ENCODE data around the gene CLEC7A.

Gene CLEC7A

GRCh38 chr12:10121278-10121677, 8.7 kb downstream of the CLEC7A start:
- no peak overlapping the region for H3K4me2 ChIP-seq
- H3K4me1 ChIP-seq (ENCODE audit: low read depth, poor library complexity, severe bottlenecking) = no peaks in the 10 kb centered on the region
- H2AFZ ChIP-seq (ENCODE audit: low read depth) = no peak overlapping the region
- no peak for TF ChIP-seq CTCF (conservative IDR thresholded peaks at IDR 0.05; ENCODE audit: low read depth, low read length)
- no peak overlapping the region for H3K27ac ChIP-seq
- no peaks in the 10 kb centered on the region for H3K79me2 ChIP-seq (ENCODE audit: insufficient read depth, low read depth)
- H3K36me3 ChIP-seq (ENCODE audit: insufficient read depth) = no peaks in the 10 kb centered on the region
- H3K9ac ChIP-seq = no peak overlapping the region
- no peaks in the 10 kb centered on the region for H4K20me1 ChIP-seq (ENCODE audit: insufficient read depth)
- no peaks in the 10 kb centered on the region for H3K27me3 ChIP-seq (ENCODE audit: insufficient read depth, low read depth)
- H3K4me3 ChIP-seq (IDR thresholded peaks at IDR 0.05; ENCODE audit: insufficient read depth, low read depth, low read length) = no peak overlapping the region

GRCh38 chr12:10119066-10119465, 10.9 kb downstream of the CLEC7A start:
- Histone ChIP-seq H3K9ac (no peak overlapping the region), H3K79me2 (ENCODE audit: insufficient read depth, low read depth) (no peaks in the 10 kb centered on the region)

GRCh38 chr12:10115890-10116289, 14.1 kb downstream of the CLEC7A start:
- H3K79me2 ChIP-seq (ENCODE audit: insufficient read depth, low read depth) = no peaks in the 10 kb centered on the region
- H3K9ac ChIP-seq = no peak overlapping the region
- H3K36me3 ChIP-seq (ENCODE audit: insufficient read depth) = no peaks in the 10 kb centered on the region
- no peaks in the 10 kb centered on the region for H3K27me3 ChIP-seq (ENCODE audit: insufficient read depth, low read depth)
- no peak overlapping the region for H3K4me2 ChIP-seq
- H4K20me1 ChIP-seq (ENCODE audit: insufficient read depth) = no peaks in the 10 kb centered on the region
- no peak for TF ChIP-seq CTCF (conservative IDR thresholded peaks at IDR 0.05; ENCODE audit: low read depth, low read length)
- H2AFZ ChIP-seq (ENCODE audit: low read depth) = no peak overlapping the region
- no peak overlapping the region for H3K27ac ChIP-seq
- H3K4me1 ChIP-seq (ENCODE audit: low read depth, poor library complexity, severe bottlenecking) = peaks cover 5% of the 10 kb centered on the region
- no peak overlapping the region for H3K4me3 ChIP-seq (IDR thresholded peaks at IDR 0.05; ENCODE audit: insufficient read depth, low read depth, low read length)

More at GRCh38 chr12:10119066-10119465, 10.9 kb downstream of the CLEC7A start:
- H3K27ac ChIP-seq = no peak overlapping the region
- no peak overlapping the region for H3K4me3 ChIP-seq (IDR thresholded peaks at IDR 0.05; ENCODE audit: insufficient read depth, low read depth, low read length)
- H3K4me2 ChIP-seq = no peak overlapping the region
- TF ChIP-seq CTCF (conservative IDR thresholded peaks at IDR 0.05; ENCODE audit: low read depth, low read length) = no peak
- H4K20me1 ChIP-seq (ENCODE audit: insufficient read depth) = no peaks in the 10 kb centered on the region
- H3K36me3 ChIP-seq (ENCODE audit: insufficient read depth) = no peaks in the 10 kb centered on the region
- no peaks in the 10 kb centered on the region for H3K27me3 ChIP-seq (ENCODE audit: insufficient read depth, low read depth)
- no peaks in the 10 kb centered on the region for H3K4me1 ChIP-seq (ENCODE audit: low read depth, poor library complexity, severe bottlenecking)
- H2AFZ ChIP-seq (ENCODE audit: low read depth) = no peak overlapping the region

GRCh38 chr12:10115311-10115710, 14.7 kb downstream of the CLEC7A start:
- Histone ChIP-seq H3K36me3 (ENCODE audit: insufficient read depth) (no peaks in the 10 kb centered on the region), H3K4me2 (no peak overlapping the region), H3K4me3 (IDR thresholded peaks at IDR 0.05; ENCODE audit: insufficient read depth, low read depth, low read length) (no peak overlapping the region), H2AFZ (ENCODE audit: low read depth) (no peak overlapping the region), H3K4me1 (ENCODE audit: low read depth, poor library complexity, severe bottlenecking) (peaks cover 5% of the 10 kb centered on the region), H4K20me1 (ENCODE audit: insufficient read depth) (no peaks in the 10 kb centered on the region), H3K9ac (no peak overlapping the region), H3K27me3 (ENCODE audit: insufficient read depth, low read depth) (no peaks in the 10 kb centered on the region), H3K27ac (no peak overlapping the region), H3K79me2 (ENCODE audit: insufficient read depth, low read depth) (no peaks in the 10 kb centered on the region)
- no peak for TF ChIP-seq CTCF (conservative IDR thresholded peaks at IDR 0.05; ENCODE audit: low read depth, low read length)

Measured in KMS-11 (cell line).